GM21825 (cell line): ENCODE measurements around the gene GRID1.
"Not testable (repeated sequence)": the region's sequence is repeated elsewhere in the genome, so short reads cannot be mapped to it uniquely, and the experiment has no call there.

Source experiments
- ATAC-seq: cut with Tn5 transposase; IDR thresholded peaks from one replicate; pipeline ENCODE4 v1.9.1; 2021; ENCODE audit warnings: mild to moderate bottlenecking, moderate library complexity; ENCODE audit not compliant: unreplicated experiment

GRID1 gene

DNA sequence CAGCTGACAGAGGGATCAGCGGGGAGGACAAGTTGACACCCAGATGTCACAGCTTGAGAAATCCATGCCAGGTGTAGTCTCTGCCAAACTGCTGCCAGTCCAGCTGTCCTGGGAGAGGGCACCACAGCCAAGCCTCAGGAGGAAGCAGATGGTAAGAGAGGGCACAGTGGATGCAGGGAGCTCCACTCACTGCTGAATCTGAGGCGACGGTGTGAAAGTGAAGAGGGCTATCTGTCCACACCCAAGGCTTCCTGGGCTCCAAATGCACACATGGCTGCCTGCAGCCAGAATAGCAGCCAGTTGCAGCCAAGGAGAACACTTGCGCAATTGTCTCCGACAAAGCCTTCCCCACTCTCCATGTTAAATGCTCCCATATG, 502.4 kb downstream of the GRID1 start:
- ATAC-seq, result no peak

DNA sequence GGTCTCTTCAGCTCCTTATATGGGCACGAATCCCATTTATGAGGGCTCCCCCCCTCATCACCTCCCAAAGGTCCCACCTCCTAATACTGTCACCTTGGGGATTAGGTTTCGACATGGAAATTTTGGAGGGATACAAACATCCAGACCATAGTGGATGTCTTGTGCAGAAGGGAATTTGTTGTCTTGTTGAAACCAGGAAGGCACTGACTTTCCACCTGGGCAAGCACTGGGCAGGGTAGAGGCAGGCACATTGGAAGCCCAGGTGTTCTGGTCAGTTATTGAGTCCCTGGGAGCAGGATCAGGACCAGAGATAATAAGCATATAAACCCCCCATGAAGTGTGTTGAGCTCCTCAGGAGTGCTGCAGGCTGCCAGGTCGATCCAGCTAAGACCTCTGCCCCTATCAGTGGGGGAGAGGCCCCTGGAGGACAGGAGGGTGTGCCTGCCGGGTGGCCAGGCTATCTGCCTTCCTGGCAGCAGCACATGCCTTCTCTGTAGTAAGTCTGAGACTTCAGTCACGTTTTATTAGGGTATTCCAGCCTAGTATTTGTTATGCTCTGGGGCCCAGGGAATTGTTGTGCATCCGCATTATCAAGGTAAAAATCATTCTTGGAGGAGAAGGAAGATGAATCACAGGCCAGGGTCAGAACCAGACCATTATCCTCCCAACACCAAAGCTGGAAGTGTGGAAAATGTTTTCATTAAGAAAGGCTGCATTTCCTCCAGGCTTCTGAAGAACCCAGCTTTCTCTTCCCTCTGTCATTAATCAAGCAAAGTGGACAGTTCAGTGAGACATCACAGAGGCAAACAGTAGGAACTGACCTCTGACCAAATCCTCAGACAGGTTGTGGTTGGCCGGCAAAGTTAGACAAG, 503.1 kb downstream of the GRID1 start:
- ATAC-seq, result no peak

DNA sequence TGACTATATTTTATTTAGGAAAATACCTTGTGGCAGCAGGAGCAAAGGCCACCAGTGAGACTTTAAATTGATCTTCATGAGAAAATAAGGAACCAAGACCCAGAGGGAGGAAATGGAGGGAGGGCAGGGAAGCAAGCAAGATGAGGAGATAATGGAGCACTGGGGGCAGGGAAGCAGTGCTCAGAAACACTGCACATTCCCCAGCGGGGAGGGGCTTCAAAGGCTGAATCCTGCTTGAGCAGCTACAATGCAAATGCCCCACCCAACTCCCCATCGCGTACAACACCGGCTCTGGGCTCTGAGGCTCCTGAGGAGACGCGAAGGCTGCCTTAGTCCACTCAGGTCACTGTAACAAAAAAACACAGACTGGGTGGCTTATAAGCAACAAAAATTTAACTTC, 503.8 kb downstream of the GRID1 start:
- no peak for ATAC-seq

DNA sequence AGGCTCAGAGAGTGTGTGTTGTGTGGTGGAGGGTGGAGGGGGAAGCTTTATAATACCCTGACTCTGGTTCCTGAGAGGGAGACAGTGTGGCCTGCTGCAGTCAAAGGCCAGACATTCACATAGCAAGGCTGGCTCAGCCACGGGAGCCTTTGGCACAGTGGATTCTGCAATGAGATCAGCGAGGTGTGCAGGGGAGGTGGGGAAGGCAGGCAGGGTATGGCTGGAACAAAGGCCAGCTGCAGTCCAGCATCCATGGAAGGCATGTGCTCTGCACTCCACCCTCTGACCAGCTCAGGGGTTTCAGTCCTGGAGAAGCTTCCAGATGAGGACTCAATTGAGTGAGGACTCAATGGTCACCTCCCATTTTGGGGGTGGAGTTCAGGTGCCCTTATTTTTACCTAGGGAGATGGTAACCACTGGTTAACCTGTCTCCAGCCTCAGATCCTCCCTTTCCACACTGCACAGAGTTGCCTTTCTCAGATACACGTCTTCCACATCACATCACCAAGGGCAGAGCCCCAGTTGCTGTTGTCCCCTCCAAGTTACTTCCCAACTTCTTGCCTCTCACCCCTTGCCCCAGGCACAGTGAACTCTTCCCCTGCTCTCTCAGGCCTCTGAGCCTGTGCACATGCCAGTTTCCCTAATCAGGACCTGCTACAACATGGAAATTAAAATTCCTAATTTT, 504.9 kb downstream of the GRID1 start:
- ATAC-seq, result no peak

DNA sequence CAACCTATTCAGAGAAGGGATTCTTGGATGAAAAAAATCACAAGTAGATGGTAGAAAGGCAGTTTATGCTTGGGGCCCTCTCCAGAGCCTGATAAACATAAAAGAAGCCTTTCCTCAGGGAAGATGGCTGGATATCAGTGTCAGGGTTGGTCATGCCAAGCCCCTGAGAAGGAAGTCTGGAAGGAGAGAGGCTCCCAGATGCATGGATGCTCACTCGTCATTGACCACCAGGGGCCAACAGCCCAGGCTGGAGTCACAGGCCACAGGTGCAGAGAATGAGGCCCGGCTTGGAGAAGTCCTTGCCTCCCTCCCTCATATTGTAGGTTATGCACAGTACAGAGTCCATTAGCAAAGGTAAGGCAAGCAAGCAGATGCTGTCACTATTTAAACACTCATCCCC, 506.7 kb downstream of the GRID1 start:
- no peak for ATAC-seq

DNA sequence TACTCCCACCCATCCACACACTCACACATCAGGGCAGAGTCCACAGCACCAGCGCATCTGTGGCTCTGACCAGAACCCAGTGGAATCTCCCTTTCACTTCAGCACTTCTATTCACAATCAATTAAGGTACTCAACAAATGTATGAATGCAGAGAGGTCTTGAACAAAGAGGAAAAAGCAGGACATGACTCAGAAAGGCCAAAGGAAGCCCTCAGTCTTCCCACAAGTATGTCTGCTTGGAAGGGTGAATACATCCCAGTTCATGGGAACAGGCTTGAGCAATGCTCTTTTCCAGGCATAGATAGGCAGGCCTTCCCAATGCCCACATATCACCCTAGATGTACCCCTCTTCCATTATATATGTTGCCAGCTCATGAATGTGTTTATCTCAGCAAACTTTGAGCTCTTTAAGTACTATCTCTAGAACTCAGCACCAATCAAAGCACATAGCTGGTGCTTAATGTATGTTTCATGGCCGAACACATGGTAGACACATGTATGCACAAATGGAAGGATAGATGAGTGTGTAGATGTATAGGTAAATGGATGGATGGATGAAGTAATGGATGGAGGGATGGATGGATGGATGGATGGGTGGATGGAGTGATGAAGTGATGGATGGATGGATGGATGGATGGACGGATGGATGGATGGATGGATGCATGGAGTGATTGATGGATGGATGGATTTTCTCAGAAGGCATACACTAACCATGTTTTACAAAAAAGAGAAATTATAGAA, 507.6 kb downstream of the GRID1 start:
- no peak for ATAC-seq

DNA sequence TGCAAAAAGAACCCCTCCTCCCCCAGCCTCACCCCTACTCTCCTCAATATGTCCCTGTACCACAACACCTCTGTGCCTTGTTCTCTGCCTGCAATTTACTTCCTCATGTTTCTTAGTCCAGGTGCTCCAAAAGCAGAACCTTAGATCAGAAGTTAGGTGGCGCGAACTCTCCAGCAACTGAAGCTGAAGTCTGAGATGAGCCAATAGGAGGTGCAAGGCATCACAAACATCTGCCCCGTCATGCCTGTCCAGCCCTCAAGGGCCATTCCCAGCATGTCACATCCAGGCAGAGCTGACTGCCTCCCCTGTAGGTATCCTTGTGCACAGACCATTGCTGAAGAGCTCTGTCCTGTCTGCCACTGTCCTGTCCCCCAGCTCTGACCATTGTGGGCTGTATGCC, 508.8 kb downstream of the GRID1 start:
- ATAC-seq, result no peak

DNA sequence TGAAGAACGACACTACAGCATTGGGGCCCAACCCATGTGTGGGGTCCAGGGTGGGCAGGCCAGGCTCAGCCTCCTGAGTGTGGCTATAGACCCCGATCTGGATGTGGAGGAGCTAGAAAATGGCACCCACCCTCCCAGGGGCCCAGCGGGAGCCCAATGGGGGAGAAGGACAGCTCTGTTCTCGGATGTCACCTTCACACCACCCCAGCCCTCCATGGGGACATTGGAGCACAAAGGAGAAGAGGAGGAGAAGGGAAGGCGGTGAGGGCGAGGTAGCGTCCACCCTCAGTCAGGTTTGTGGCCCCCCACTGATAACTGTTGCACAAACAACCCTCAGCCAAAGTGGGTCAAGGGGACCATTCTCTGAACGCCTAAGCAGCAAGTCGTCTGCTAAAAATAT, 509.3 kb downstream of the GRID1 start:
- no peak for ATAC-seq

DNA sequence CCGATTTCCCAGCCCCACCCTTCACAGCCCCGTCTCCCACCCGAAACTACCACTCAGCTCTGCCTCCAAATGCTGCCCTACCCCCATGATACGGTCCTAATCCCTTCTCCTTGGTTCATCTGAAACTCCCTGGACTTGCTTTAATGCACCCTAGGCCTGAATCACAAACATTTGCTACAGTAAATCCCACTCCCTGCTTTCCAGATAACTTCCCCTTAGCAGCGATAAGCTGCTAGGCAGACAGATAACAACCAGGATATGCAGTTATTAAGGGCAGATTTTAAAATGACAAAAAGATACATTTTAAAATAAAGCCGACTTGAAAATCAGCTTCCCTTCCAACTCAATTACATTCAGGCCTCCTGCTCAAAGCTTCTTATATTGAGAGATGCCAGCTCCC, 514.7 kb downstream of the GRID1 start:
- ATAC-seq, result no peak

DNA sequence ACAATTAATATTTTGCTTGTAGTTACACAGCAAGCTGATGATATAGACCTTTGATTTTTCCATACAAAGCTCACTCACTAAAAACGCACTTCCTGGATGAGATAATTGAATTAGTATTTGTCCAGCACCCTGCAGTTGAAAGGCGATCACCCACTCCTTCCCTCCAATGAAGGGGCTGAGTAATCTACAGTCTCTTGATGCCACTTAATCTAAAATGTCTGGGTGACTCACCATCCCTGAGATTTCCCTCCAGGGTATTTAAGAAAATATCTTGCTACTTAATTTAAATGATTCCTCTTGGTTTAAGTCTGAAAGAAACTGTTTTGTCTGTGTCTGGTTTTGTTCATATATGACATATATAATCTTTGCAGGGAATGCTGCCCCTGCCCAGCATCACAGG, 515.3 kb downstream of the GRID1 start:
- no peak for ATAC-seq

DNA sequence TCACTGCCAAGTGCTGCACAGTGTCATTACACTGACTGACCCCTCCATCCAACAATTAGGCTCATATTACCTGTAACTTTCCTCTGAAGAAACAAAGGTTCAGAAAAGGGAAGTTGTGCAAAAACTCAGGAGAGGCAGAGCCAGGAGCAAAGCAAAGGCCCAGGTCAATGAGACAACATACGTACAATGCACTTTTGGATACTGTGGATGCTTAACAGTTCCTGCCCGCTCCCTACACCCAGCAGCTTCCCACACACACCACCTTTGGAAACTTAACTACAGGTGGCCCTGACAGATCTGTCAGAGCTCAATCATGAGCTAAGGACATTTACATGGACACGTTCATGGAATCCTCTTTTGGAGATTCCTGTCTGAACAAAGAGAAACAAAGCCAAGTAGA, 515.9 kb downstream of the GRID1 start:
- no peak for ATAC-seq

DNA sequence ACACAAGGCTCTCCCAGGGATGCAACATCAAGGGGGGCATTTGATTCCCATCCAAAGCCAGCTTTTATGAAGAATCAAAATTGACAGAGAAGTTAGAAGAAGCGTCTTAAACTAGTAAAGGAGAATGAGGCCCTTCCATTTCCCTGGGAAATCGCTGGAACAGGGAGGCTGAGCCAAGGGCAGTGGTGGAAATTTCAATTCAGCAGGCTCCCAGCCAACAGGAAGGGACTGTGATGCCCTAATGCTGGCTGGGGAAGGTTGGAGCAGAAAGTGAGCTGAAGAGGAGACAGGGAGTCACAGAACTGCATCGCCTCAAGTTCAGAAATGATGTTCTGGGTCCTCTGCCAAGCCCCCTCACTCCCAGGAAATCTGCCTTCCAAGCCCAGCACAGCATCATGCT, 517.3 kb downstream of the GRID1 start:
- no peak for ATAC-seq

DNA sequence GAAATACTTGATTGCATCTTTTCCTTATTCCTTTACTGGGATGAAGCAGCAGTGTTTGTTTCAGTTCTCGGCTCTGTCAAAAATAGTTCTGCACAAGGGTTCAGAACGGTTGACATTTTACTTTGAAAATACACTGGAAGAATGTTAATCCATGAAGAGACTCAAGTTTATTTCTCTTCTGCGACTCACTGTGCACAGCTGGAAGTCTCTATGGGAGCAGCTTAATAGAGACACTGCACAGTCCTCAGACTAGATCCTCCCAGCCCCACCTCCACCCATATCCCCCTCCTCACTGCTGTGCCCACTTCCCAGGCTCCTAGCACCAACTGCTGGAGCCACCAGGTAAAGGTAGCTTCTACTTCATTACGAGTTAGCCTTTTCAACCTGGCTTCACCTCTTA, 517.8 kb downstream of the GRID1 start:
- no peak for ATAC-seq

DNA sequence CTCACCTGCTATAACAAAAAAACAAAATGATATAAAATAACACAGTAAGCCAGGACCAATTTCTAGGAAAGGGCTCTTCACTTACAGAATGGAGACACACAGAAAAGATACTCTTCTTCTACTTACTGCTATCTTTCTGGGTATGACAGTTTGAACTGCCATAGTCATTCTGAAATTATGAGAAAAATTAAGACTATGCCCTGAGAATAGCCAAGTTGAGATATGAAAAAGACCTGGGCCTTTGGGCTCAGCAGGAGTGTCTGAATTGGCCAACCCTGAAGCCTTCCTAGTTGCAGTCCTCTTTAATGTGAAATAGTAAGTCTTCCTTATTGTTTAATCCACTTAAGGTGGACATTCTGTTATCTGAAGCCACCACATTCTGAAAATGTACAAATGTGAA, 519.5 kb downstream of the GRID1 start:
- ATAC-seq, result no peak

DNA sequence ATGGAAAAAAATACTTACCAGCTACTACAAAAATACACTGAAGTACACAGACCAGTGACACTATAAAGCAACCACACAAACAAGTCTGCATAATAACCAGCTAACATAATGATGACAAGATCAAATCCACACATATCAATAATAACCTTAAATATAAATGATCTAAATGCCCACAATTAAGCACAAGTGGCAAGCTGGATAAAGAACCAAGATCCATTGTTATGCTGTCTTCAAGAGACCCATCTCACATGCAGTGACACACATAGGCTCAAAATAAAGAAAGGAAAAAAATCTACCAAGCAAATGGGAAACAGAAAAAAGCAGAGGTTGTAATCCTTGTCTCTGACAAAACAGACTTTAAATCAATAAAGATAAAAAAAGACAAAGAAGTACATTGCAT, 527.9 kb downstream of the GRID1 start:
- ATAC-seq, result not testable (repeated sequence)

DNA sequence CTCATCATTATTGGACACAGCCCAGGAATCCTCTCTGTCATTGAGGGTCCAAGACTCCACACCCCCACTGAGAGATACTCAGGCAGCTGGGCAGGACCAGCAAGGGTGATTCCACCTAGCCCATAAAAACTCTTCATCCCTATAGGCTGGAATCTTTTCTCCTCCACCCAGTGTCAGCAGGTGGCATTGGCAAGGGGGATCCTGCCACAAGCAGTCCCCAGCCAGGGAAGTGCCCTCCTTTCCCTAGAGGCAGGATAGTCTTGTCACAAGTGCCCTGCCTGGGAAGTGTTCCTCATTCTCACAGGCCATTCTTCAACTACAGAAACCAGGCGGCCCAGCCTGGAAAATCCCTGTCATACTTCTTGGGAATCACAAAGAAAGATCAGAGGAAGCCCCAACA, 533.6 kb downstream of the GRID1 start:
- no peak for ATAC-seq

DNA sequence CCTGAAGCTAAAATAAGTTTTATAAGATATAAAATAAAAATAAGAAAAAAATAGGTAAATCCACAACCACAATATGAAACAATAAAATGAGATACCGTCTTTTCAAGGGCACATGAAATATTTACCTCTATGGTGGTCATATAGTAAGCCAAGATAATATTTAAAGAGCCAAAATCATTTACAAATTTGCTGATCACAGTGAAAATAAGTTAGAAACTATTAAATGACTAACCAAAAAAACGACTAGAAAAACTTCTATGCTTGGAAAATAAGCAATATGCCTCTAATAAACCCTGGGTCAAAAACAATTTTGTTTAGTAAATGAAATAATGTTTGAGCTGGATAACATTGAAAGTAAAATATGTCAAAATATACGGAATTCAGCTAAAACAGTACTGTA, 535.2 kb downstream of the GRID1 start:
- ATAC-seq, result no peak

DNA sequence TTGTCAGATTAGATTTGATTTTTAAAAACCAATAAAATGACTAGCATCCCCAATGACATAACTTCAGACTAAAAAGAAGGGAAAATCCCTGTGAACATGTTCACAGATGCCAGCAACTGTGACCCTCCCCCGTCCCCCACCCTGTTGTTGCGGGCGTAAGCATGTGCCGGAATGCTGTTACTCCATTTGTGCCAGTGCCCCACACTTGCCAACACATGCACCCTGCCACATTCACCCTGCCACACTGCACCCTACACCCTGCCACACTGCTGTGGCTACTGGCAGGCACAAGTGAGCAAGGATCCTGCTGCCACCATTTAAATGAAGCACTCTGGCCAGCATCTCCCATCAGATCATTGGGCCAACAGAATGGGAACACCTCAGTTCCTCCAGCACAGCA, 540.2 kb downstream of the GRID1 start:
- ATAC-seq, result no peak

DNA sequence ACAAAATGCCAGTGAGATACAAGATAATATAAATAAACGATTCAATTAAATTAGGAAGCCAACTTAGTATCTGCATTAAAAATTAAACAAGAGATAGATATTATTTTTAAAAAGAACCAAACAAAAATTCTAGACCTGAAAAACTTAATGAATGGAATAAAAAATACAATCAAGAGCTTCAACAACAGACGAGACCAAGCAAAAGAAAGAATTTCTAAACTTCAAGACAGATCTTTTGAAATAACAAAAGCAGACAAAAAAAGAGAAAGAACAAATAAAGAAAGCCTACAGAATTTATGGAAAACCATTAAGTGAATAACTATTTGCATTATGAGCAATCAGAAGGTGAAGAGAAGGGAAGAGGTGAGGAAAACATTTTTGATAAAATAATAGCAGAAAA, 555.2 kb downstream of the GRID1 start:
- no peak for ATAC-seq

DNA sequence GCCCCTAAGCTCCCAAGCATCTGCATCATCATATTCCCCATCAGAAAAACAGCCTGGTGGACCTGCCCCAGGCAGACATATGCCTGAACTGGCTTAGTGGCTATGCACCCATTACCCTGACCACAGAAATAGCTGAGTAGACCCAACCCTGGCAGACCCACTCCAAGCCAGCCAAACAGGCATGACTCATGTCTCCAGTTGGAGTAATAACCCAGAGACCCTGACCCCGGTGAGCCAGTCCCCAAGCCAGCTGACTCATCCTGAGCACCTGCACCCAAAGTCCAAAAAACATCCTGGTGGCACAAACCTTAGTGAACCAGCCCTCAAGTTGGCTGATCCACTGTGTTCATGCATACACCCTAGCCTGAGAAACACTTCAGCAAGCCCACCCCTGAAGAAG, 555.9 kb downstream of the GRID1 start:
- no peak for ATAC-seq

DNA sequence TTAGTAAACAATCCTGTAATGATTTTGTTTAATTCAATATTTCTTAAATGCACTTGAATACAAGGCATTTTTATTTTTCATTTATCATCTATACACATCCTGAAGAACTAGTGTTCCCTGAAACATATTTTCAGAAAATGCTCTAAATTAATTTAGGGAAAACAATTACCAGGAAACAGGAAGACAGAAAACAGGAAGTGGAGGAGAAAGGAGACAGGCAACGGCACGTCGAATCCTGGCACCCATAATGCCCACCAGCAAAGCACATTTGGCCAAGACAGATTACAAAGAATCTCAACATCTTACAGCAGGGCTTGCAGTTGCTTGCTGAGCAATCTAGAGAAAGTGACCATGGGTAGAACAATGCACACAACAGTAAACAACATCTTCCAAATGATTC, 571.1 kb downstream of the GRID1 start:
- ATAC-seq, result no peak

DNA sequence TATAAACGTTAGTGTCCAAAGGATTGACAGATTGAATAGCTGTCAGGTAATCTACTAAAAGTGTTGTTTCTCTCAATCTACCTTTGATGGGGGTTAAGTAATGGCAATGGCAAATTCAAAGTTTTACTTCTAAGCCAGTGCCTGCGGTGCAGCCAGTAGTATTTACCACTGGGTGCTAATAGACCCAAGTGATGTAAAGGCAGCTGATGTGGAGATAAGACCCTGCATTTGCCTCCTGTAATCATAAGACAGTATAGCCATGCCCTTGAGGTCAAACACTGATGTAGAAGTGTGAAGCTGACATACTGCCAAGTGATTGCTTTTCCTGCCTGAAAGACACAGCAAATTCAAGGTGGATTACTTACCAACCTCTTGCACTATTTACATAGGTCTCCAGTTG, 572.0 kb downstream of the GRID1 start:
- ATAC-seq, result no peak
